ENCODE results near the gene NPAT. TPM values are rescaled to one million over a fixed set of nuclear protein-coding genes. Genes with fewer than 3 reads are reported as not detected.

Gene NPAT
- total and polyA plus RNA-seq, 4 donors, result 1.6 to 12.7 (median 5.9) TPM

DNA sequence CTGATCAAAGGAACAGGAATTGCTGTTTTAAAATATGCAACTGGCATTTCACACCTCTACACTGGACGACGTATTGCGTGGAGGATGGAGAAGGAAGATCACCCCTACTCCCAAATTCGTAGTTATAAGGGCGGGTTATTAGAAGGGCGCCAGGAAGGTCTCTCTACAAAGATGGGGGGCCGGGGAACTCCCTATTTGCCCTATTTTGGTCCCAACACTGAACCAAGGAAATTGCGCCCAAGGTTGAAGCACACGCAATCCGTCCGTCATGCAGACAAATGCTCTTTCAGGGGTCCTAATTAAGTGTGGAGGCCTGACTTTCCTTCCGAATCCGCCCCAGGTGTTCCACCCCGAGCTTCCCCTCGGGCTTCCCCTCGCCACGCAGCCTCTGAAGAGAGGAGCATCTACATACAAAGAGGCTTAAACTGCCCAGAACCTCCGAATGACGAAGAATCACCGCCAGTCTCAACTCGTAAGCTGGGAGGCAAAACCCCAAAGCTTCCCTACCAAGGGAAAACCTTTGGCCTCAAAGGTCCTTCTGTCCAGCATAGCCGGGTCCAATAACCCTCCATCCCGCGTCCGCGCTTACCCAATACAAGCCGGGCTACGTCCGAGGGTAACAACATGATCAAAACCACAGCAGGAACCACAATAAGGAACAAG is 396 bp downstream of the NPAT start:
- H3K27ac ChIP-seq (ENCODE audit: low read depth in 1 of 2, low read length in 2 of 2), result peak overlapping the region; percentile 84 to 96
- under 1% methylated on average over 29 of the region's 29 CpGs for WGBS
- H3K36me3 ChIP-seq (ENCODE audit: control insufficient read depth in 4 of 4, insufficient read depth in 3 of 4, low read depth in 1 of 4, low read length in 3 of 4), result no peaks in the 10 kb centered on the region
- peaks cover 3 to 29% (median 15%) of the 10 kb centered on the region in 4 donors for H3K4me1 ChIP-seq (ENCODE audit: control insufficient read depth in 4 of 4, insufficient read depth in 4 of 4, low read length in 3 of 4)
- H3K9me3 ChIP-seq (ENCODE audit: control insufficient read depth in 4 of 4, low read length in 3 of 4), result no peaks in the 10 kb centered on the region
- TF ChIP-seq HNF4A (conservative IDR thresholded peaks at IDR 0.05) (peak; percentile 19 to 66), HNF4G (IDR thresholded peaks at IDR 0.05) (peak; percentile 44), REST (IDR thresholded peaks at IDR 0.05) (no peak), ZBTB33 (IDR thresholded peaks at IDR 0.05) (no peak), RAD21 (IDR thresholded peaks at IDR 0.05) (no peak), SP1 (IDR thresholded peaks at IDR 0.05) (no peak)
- H3K9ac ChIP-seq (ENCODE audit: low read depth in 1 of 2, low read length in 2 of 2), result peak overlapping the region; percentile 93 to 97
- DNase-seq (ENCODE audit: low spot score), result no peak
- H3K4me3 ChIP-seq (ENCODE audit: low read depth in 1 of 3, low read length in 3 of 3), result peak overlapping the region; percentile 67 to 100 (median 75)
- H3K27me3 ChIP-seq (ENCODE audit: control insufficient read depth in 4 of 4, insufficient read depth in 4 of 4, low read length in 3 of 4), result no peaks in the 10 kb centered on the region

GRCh38 chr11:108221371-108221770 is 1.1 kb downstream of the NPAT start:
- DNase-seq (ENCODE audit: low spot score), result no peak
- H3K27me3 ChIP-seq (ENCODE audit: control insufficient read depth in 4 of 4, insufficient read depth in 4 of 4, low read length in 3 of 4), result no peaks in the 10 kb centered on the region
- H3K9me3 ChIP-seq (ENCODE audit: control insufficient read depth in 4 of 4, low read length in 3 of 4), result no peaks in the 10 kb centered on the region
- peaks cover 4 to 32% (median 16%) of the 10 kb centered on the region in 4 donors for H3K4me1 ChIP-seq (ENCODE audit: control insufficient read depth in 4 of 4, insufficient read depth in 4 of 4, low read length in 3 of 4)
- H3K36me3 ChIP-seq (ENCODE audit: control insufficient read depth in 4 of 4, insufficient read depth in 3 of 4, low read depth in 1 of 4, low read length in 3 of 4), result no peaks in the 10 kb centered on the region
- peak overlapping the region; percentile 93 to 97 for H3K9ac ChIP-seq (ENCODE audit: low read depth in 1 of 2, low read length in 2 of 2)
- H3K4me3 ChIP-seq (ENCODE audit: low read depth in 1 of 3, low read length in 3 of 3), result peak overlapping the region; percentile 67 to 100 (median 75)
- peak overlapping the region; percentile 84 to 96 for H3K27ac ChIP-seq (ENCODE audit: low read depth in 1 of 2, low read length in 2 of 2)
- TF ChIP-seq REST (IDR thresholded peaks at IDR 0.05) (peak; percentile 21), RAD21 (IDR thresholded peaks at IDR 0.05) (no peak)
- 5% methylated on average over 12 of the region's 12 CpGs for WGBS

Data from liver (tissue), 9 donors.